ENCODE data around the gene FLYWCH2. TPM values are rescaled to one million over a fixed set of nuclear protein-coding genes. Genes with fewer than 3 reads are reported as not detected.
"Not testable (repeated sequence)": the region's sequence is repeated elsewhere in the genome, so short reads cannot be mapped to it uniquely, and the experiment has no call there.

Gene FLYWCH2
- total RNA-seq, 2 donors from 2014 or later: 26.4 to 29.1 TPM

GRCh38 chr16:2904100-2904921, 21.3 kb downstream of the FLYWCH2 start:
- Mint-ChIP-seq H3K9me3 (no peaks in the 10 kb centered on the region), H3K27ac (peak overlapping the region; percentile 65), H3K27me3 (ENCODE audit: low read depth) (no peaks in the 10 kb centered on the region), H3K4me3 (peak overlapping the region; percentile 98), H3K4me1 (ENCODE audit: low read depth) (peaks cover 27% of the 10 kb centered on the region), H3K36me3 (ENCODE audit: insufficient read depth in 2 of 2) (no peaks in the 10 kb centered on the region)
- ATAC-seq (replicated peaks in 1 of 2): peak; percentile 54 to 57
- peak; percentile 84 to 86 for DNase-seq

- Mint-ChIP-seq H3K27ac (peak overlapping the region; percentile 65), H3K9me3 (no peaks in the 10 kb centered on the region), H3K36me3 (ENCODE audit: insufficient read depth in 2 of 2) (no peaks in the 10 kb centered on the region), H3K4me1 (ENCODE audit: low read depth) (peaks cover 27% of the 10 kb centered on the region), H3K27me3 (ENCODE audit: low read depth) (no peaks in the 10 kb centered on the region), H3K4me3 (peak overlapping the region; percentile 98)
- ATAC-seq (replicated peaks in 1 of 2) (no peak), DNase-seq (no peak)
Observed at GRCh38 chr16:2904922-2905240, 21.9 kb downstream of the FLYWCH2 start.

- Mint-ChIP-seq H3K4me3 (peak overlapping the region; percentile 98), H3K4me1 (ENCODE audit: low read depth) (peaks cover 27% of the 10 kb centered on the region), H3K36me3 (ENCODE audit: insufficient read depth in 2 of 2) (no peaks in the 10 kb centered on the region), H3K9me3 (no peaks in the 10 kb centered on the region), H3K27ac (no peak overlapping the region), H3K27me3 (ENCODE audit: low read depth) (no peaks in the 10 kb centered on the region)
- DNase-seq: peak; percentile 100
- ATAC-seq (replicated peaks in 1 of 2): peak; percentile 79 to 81
Observed at GRCh38 chr16:2905241-2905987, 22.4 kb downstream of the FLYWCH2 start.

GRCh38 chr16:2905988-2906387, 23.0 kb downstream of the FLYWCH2 start:
- no peak for ATAC-seq (replicated peaks in 1 of 2)
- DNase-seq: no peak
- no peaks in the 10 kb centered on the region for H3K36me3 Mint-ChIP-seq (ENCODE audit: insufficient read depth in 2 of 2)
- H3K27me3 Mint-ChIP-seq (ENCODE audit: low read depth): no peaks in the 10 kb centered on the region
- H3K27ac Mint-ChIP-seq: no peak overlapping the region
- H3K4me1 Mint-ChIP-seq (ENCODE audit: low read depth): peaks cover 28% of the 10 kb centered on the region
- H3K9me3 Mint-ChIP-seq: no peaks in the 10 kb centered on the region
- H3K4me3 Mint-ChIP-seq: peak overlapping the region; percentile 78 to 89

GRCh38 chr16:2907084-2907753, 24.2 kb downstream of the FLYWCH2 start:
- not testable (repeated sequence) for H3K27ac Mint-ChIP-seq; ATAC-seq (replicated peaks in 1 of 2); H3K9me3 Mint-ChIP-seq; H3K27me3 Mint-ChIP-seq (ENCODE audit: low read depth); H3K36me3 Mint-ChIP-seq (ENCODE audit: insufficient read depth in 2 of 2)
- peak overlapping the region; percentile 31 to 78 for H3K4me3 Mint-ChIP-seq
- DNase-seq: peak; percentile 52 to 65
- peaks cover 34% of the 10 kb centered on the region for H3K4me1 Mint-ChIP-seq (ENCODE audit: low read depth)

GRCh38 chr16:2910441-2910969, 27.5 kb downstream of the FLYWCH2 start:
- Mint-ChIP-seq H3K27me3 (ENCODE audit: low read depth) (no peaks in the 10 kb centered on the region), H3K27ac (peak overlapping the region; percentile 12), H3K4me1 (ENCODE audit: low read depth) (peaks cover 53% of the 10 kb centered on the region), H3K36me3 (ENCODE audit: insufficient read depth in 2 of 2) (peaks cover 2 to 4% of the 10 kb centered on the region in 2 donors), H3K4me3 (peak overlapping the region; percentile 95 to 97), H3K9me3 (no peaks in the 10 kb centered on the region)
- ATAC-seq (replicated peaks in 1 of 2): no peak
- no peak for DNase-seq

- Mint-ChIP-seq H3K36me3 (ENCODE audit: insufficient read depth in 2 of 2) (peaks cover 2 to 4% of the 10 kb centered on the region in 2 donors), H3K9me3 (no peaks in the 10 kb centered on the region), H3K27me3 (ENCODE audit: low read depth) (no peaks in the 10 kb centered on the region), H3K4me1 (ENCODE audit: low read depth) (peaks cover 49% of the 10 kb centered on the region), H3K4me3 (peak within 1 kb of the TSS; percentile 95 to 97), H3K27ac (peak within 1 kb of the TSS; percentile 76)
- ATAC-seq (replicated peaks in 1 of 2): peak; percentile 95 to 96
- DNase-seq: peak; percentile 99 to 100
Observed at GRCh38 chr16:2911638-2912329, 28.8 kb downstream of the FLYWCH2 start, which contains the start of gene FLYWCH1. Gene FLYWCH1 (plus strand): TSS chr16:2911931. CDS start chr16:2929686, 17,755 bp downstream.

GRCh38 chr16:2912330-2913199, 29.6 kb downstream of the FLYWCH2 start:
- Mint-ChIP-seq H3K36me3 (ENCODE audit: insufficient read depth in 2 of 2) (peaks cover 2 to 4% of the 10 kb centered on the region in 2 donors), H3K4me3 (peak overlapping the region; percentile 89 to 95), H3K4me1 (ENCODE audit: low read depth) (peaks cover 41% of the 10 kb centered on the region), H3K9me3 (no peaks in the 10 kb centered on the region), H3K27me3 (ENCODE audit: low read depth) (no peaks in the 10 kb centered on the region), H3K27ac (peak overlapping the region; percentile 2)
- DNase-seq (peak; percentile 55 to 58), ATAC-seq (replicated peaks in 1 of 2) (peak; percentile 47 to 48)

- ATAC-seq (replicated peaks in 1 of 2) (no peak), DNase-seq (no peak)
- H3K36me3 Mint-ChIP-seq (ENCODE audit: insufficient read depth in 2 of 2): peaks cover 2 to 4% of the 10 kb centered on the region in 2 donors
- peak overlapping the region; percentile 89 to 95 for H3K4me3 Mint-ChIP-seq
- no peaks in the 10 kb centered on the region for H3K9me3 Mint-ChIP-seq
- H3K4me1 Mint-ChIP-seq (ENCODE audit: low read depth): peaks cover 40% of the 10 kb centered on the region
- no peaks in the 10 kb centered on the region for H3K27me3 Mint-ChIP-seq (ENCODE audit: low read depth)
- H3K27ac Mint-ChIP-seq: no peak overlapping the region
Observed at GRCh38 chr16:2913603-2914002, 30.6 kb downstream of the FLYWCH2 start.

- H3K27me3 Mint-ChIP-seq (ENCODE audit: low read depth): no peaks in the 10 kb centered on the region
- peak overlapping the region in 1 of 2 donors; percentile 34 for H3K4me3 Mint-ChIP-seq
- DNase-seq: no peak
- H3K36me3 Mint-ChIP-seq (ENCODE audit: insufficient read depth in 2 of 2): peaks cover 2 to 4% of the 10 kb centered on the region in 2 donors
- ATAC-seq (replicated peaks in 1 of 2): no peak
- H3K9me3 Mint-ChIP-seq: no peaks in the 10 kb centered on the region
- H3K4me1 Mint-ChIP-seq (ENCODE audit: low read depth): peaks cover 40% of the 10 kb centered on the region
- H3K27ac Mint-ChIP-seq: no peak overlapping the region
Observed at GRCh38 chr16:2914233-2914632, 31.2 kb downstream of the FLYWCH2 start.

GRCh38 chr16:2915196-2915929, 32.3 kb downstream of the FLYWCH2 start:
- ATAC-seq (replicated peaks in 1 of 2): no peak

More at GRCh38 chr16:2915196-2915929, 32.3 kb downstream of the FLYWCH2 start:
- Mint-ChIP-seq H3K4me1 (ENCODE audit: low read depth) (peaks cover 47% of the 10 kb centered on the region), H3K27ac (peak overlapping the region; percentile 88), H3K9me3 (no peaks in the 10 kb centered on the region), H3K36me3 (ENCODE audit: insufficient read depth in 2 of 2) (peaks cover 2 to 9% of the 10 kb centered on the region in 2 donors), H3K27me3 (ENCODE audit: low read depth) (no peaks in the 10 kb centered on the region), H3K4me3 (peak overlapping the region in 1 of 2 donors; percentile 44)
- no peak for DNase-seq

All from activated T-cell treated with anti-CD3 and anti-CD28 coated beads, Interleukin-2, amount 50 U/mL, for 72 hours (primary cell).